Stomach smooth muscle (tissue), 2 donors: ENCODE data around the gene DOK5.

Source experiments
- H3K27ac ChIP-seq: one replicate; pipeline ENCODE4 v1.7.0; 2013; ENCODE audit warnings: mild to moderate bottlenecking, low read length, inconsistent platforms
- H3K27me3 ChIP-seq, 2 donors: one replicate each; pipeline ENCODE4 v1.7.0; 2013; ENCODE audit warnings: low read length in 2 of 2; ENCODE audit not compliant: insufficient read depth in 2 of 2, control insufficient read depth in 1 of 2
- H3K36me3 ChIP-seq, 2 donors: one replicate each; pipeline ENCODE4 v1.7.0; 2013; ENCODE audit warnings: low read length in 2 of 2; ENCODE audit not compliant: control insufficient read depth in 2 of 2, insufficient read depth in 2 of 2
- H3K4me1 ChIP-seq: one replicate; pipeline ENCODE4 v1.7.0; 2013; ENCODE audit warnings: low read length; ENCODE audit not compliant: control insufficient read depth, insufficient read depth
- H3K4me3 ChIP-seq, 2 donors: one replicate each; pipeline ENCODE4 v1.7.0; 2013; ENCODE audit warnings: low read length in 2 of 2
- H3K9ac ChIP-seq, 2 donors: one replicate each; pipeline ENCODE4 v1.7.0; 2013; ENCODE audit warnings: low read length in 2 of 2, mild to moderate bottlenecking in 1 of 2
- H3K9me3 ChIP-seq, 2 donors: one replicate each; pipeline ENCODE4 v1.7.0; 2013; ENCODE audit warnings: low read length in 2 of 2; ENCODE audit not compliant: control insufficient read depth in 2 of 2
- donor health status: healthy.
- donor health status: Pancreatic carcinoma.

The DOK5 gene

GRCh38 chr20:54629632-54630031, 154.2 kb downstream of the DOK5 start:
- Histone ChIP-seq H3K36me3 (no peaks in the 10 kb centered on the region), H3K27me3 (no peaks in the 10 kb centered on the region), H3K4me3 (no peak overlapping the region), H3K9ac (no peak overlapping the region), H3K9me3 (no peaks in the 10 kb centered on the region), H3K27ac (no peak overlapping the region), H3K4me1 (no peaks in the 10 kb centered on the region)

- Histone ChIP-seq H3K27ac (no peak overlapping the region), H3K27me3 (no peaks in the 10 kb centered on the region), H3K4me1 (no peaks in the 10 kb centered on the region), H3K9me3 (no peaks in the 10 kb centered on the region), H3K36me3 (no peaks in the 10 kb centered on the region), H3K4me3 (no peak overlapping the region), H3K9ac (no peak overlapping the region)
Measured at GRCh38 chr20:54630582-54630981, 155.2 kb downstream of the DOK5 start.

GRCh38 chr20:54631059-54631458, 155.7 kb downstream of the DOK5 start:
- no peak overlapping the region for H3K9ac ChIP-seq
- H3K27me3 ChIP-seq, result no peaks in the 10 kb centered on the region
- no peaks in the 10 kb centered on the region for H3K36me3 ChIP-seq
- H3K4me3 ChIP-seq, result no peak overlapping the region
- H3K4me1 ChIP-seq, result no peaks in the 10 kb centered on the region
- no peak overlapping the region for H3K27ac ChIP-seq
- H3K9me3 ChIP-seq, result no peaks in the 10 kb centered on the region

- H3K9me3 ChIP-seq, result no peaks in the 10 kb centered on the region
- H3K9ac ChIP-seq, result no peak overlapping the region
- no peaks in the 10 kb centered on the region for H3K36me3 ChIP-seq
- no peak overlapping the region for H3K4me3 ChIP-seq
- H3K27me3 ChIP-seq, result no peaks in the 10 kb centered on the region
- H3K4me1 ChIP-seq, result no peaks in the 10 kb centered on the region
- no peak overlapping the region for H3K27ac ChIP-seq
Measured at GRCh38 chr20:54633374-54634355, 158.3 kb downstream of the DOK5 start.

GRCh38 chr20:54636575-54636974, 161.2 kb downstream of the DOK5 start:
- H3K9me3 ChIP-seq, result no peaks in the 10 kb centered on the region
- no peaks in the 10 kb centered on the region for H3K27me3 ChIP-seq
- H3K4me3 ChIP-seq, result no peak overlapping the region
- H3K27ac ChIP-seq, result no peak overlapping the region
- no peaks in the 10 kb centered on the region for H3K36me3 ChIP-seq
- H3K4me1 ChIP-seq, result no peaks in the 10 kb centered on the region
- H3K9ac ChIP-seq, result no peak overlapping the region

- H3K27ac ChIP-seq, result no peak overlapping the region
- no peaks in the 10 kb centered on the region for H3K27me3 ChIP-seq
- H3K4me1 ChIP-seq, result no peaks in the 10 kb centered on the region
- no peaks in the 10 kb centered on the region for H3K36me3 ChIP-seq
- H3K9ac ChIP-seq, result no peak overlapping the region
- no peaks in the 10 kb centered on the region for H3K9me3 ChIP-seq
- no peak overlapping the region for H3K4me3 ChIP-seq
Measured at GRCh38 chr20:54639941-54640340, 164.5 kb downstream of the DOK5 start.

- no peak overlapping the region for H3K9ac ChIP-seq
- H3K9me3 ChIP-seq, result no peaks in the 10 kb centered on the region
- H3K27ac ChIP-seq, result no peak overlapping the region
- H3K4me3 ChIP-seq, result no peak overlapping the region
- H3K27me3 ChIP-seq, result no peaks in the 10 kb centered on the region
- H3K4me1 ChIP-seq, result no peaks in the 10 kb centered on the region
- H3K36me3 ChIP-seq, result no peaks in the 10 kb centered on the region
Measured at GRCh38 chr20:54640800-54641199, 165.4 kb downstream of the DOK5 start.

- H3K4me3 ChIP-seq, result no peak overlapping the region
- no peaks in the 10 kb centered on the region for H3K27me3 ChIP-seq
- no peak overlapping the region for H3K9ac ChIP-seq
- H3K9me3 ChIP-seq, result no peaks in the 10 kb centered on the region
- no peaks in the 10 kb centered on the region for H3K4me1 ChIP-seq
- H3K27ac ChIP-seq, result no peak overlapping the region
- no peaks in the 10 kb centered on the region for H3K36me3 ChIP-seq
Measured at GRCh38 chr20:54642864-54643667, 167.7 kb downstream of the DOK5 start.

GRCh38 chr20:54643761-54644160, 168.4 kb downstream of the DOK5 start:
- H3K9me3 ChIP-seq, result no peaks in the 10 kb centered on the region
- no peaks in the 10 kb centered on the region for H3K27me3 ChIP-seq
- no peaks in the 10 kb centered on the region for H3K4me1 ChIP-seq
- H3K9ac ChIP-seq, result no peak overlapping the region
- no peak overlapping the region for H3K27ac ChIP-seq
- no peak overlapping the region for H3K4me3 ChIP-seq
- H3K36me3 ChIP-seq, result no peaks in the 10 kb centered on the region

- H3K4me3 ChIP-seq, result no peak overlapping the region
- no peaks in the 10 kb centered on the region for H3K9me3 ChIP-seq
- no peaks in the 10 kb centered on the region for H3K36me3 ChIP-seq
- H3K27ac ChIP-seq, result no peak overlapping the region
- no peaks in the 10 kb centered on the region for H3K27me3 ChIP-seq
- no peaks in the 10 kb centered on the region for H3K4me1 ChIP-seq
- H3K9ac ChIP-seq, result no peak overlapping the region
Measured at GRCh38 chr20:54645445-54646155, 170.2 kb downstream of the DOK5 start.
